K562 (cell line): ENCODE measurements around the gene MAP4K5.

Source experiments
- L3MBTL2 ChIP-seq: fragments of 450-650 bp; IDR thresholded peaks from 2 replicates; pipeline ENCODE4 v1.6.1; 2016; ENCODE audit warnings: mild to moderate bottlenecking, moderate library complexity
- MTA3 ChIP-seq: fragments of 450-650 bp; formaldehyde crosslinking; IDR thresholded peaks from 2 replicates; pipeline ENCODE4 v1.6.1; 2017; ENCODE audit warnings: mild to moderate bottlenecking, borderline replicate concordance
- TCF7L2 ChIP-seq: fragments of 150-350 bp; IDR thresholded peaks from 2 replicates; pipeline ENCODE4 v1.6.1; 2016; ENCODE audit warnings: low read depth, mild to moderate bottlenecking, low read length, moderate library complexity
- TF ChIP-seq, protein P1 (sequence below), 3 experiments: IDR thresholded peaks in 2 of 3; conservative IDR thresholded peaks in 1 of 3; 2 replicates each; pipeline ENCODE4 v1.5.1; 2011 to 2012; ENCODE audit warnings: low read length in 3 of 3, mild to moderate bottlenecking in 3 of 3, control low read depth in 2 of 3, improper control_type of control experiment in 1 of 3, inconsistent platforms in 1 of 3, low read depth in 1 of 3, mixed read lengths in 1 of 3, moderate library complexity in 1 of 3; ENCODE audit not compliant: insufficient read depth in 2 of 3
- TF ChIP-seq, protein P2 (sequence below): sonication (generic); formaldehyde crosslinking; IDR thresholded peaks from 2 replicates; pipeline ENCODE4 v1.8.1; 2023; ENCODE audit warnings: mild to moderate bottlenecking, missing genetic modification reagents

GRCh38 chr14:50489851-50490250, 42.5 kb downstream of the MAP4K5 start:
- TF ChIP-seq, protein P1, sequence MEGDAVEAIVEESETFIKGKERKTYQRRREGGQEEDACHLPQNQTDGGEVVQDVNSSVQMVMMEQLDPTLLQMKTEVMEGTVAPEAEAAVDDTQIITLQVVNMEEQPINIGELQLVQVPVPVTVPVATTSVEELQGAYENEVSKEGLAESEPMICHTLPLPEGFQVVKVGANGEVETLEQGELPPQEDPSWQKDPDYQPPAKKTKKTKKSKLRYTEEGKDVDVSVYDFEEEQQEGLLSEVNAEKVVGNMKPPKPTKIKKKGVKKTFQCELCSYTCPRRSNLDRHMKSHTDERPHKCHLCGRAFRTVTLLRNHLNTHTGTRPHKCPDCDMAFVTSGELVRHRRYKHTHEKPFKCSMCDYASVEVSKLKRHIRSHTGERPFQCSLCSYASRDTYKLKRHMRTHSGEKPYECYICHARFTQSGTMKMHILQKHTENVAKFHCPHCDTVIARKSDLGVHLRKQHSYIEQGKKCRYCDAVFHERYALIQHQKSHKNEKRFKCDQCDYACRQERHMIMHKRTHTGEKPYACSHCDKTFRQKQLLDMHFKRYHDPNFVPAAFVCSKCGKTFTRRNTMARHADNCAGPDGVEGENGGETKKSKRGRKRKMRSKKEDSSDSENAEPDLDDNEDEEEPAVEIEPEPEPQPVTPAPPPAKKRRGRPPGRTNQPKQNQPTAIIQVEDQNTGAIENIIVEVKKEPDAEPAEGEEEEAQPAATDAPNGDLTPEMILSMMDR (IDR thresholded peaks at IDR 0.05 in 2 of 3, conservative IDR thresholded peaks at IDR 0.05 in 1 of 3; ENCODE audit: insufficient read depth in 2 of 3, low read depth in 1 of 3, low read length in 3 of 3), result no peak
- TF ChIP-seq, protein P2, sequence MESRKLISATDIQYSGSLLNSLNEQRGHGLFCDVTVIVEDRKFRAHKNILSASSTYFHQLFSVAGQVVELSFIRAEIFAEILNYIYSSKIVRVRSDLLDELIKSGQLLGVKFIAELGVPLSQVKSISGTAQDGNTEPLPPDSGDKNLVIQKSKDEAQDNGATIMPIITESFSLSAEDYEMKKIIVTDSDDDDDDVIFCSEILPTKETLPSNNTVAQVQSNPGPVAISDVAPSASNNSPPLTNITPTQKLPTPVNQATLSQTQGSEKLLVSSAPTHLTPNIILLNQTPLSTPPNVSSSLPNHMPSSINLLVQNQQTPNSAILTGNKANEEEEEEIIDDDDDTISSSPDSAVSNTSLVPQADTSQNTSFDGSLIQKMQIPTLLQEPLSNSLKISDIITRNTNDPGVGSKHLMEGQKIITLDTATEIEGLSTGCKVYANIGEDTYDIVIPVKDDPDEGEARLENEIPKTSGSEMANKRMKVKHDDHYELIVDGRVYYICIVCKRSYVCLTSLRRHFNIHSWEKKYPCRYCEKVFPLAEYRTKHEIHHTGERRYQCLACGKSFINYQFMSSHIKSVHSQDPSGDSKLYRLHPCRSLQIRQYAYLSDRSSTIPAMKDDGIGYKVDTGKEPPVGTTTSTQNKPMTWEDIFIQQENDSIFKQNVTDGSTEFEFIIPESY, result no peak
- no peak for TF ChIP-seq MTA3
- TF ChIP-seq TCF7L2, result no peak
- no peak for TF ChIP-seq L3MBTL2
